Karpas-422 (cell line): ENCODE measurements around the gene WFDC8. TPM values are rescaled to one million over a fixed set of nuclear protein-coding genes. Genes with fewer than 3 reads are reported as not detected.
A peak's percentile ranks its signal among the peaks of the same experiment; 100 is the strongest.

ENCODE experiments used
- DNase-seq: peaks from one replicate; pipeline ENCODE4 v3.0.0-alpha.2; 2015
- H2AFZ ChIP-seq: fragments of 200-600 bp; sonication (generic); 2 replicates; pipeline ENCODE4 v1.6.1; 2014; ENCODE audit warnings: antibody characterized with exemption, low read length, mixed read lengths
- H3K27ac ChIP-seq: fragments of 200-600 bp; sonication (generic); 2 replicates; pipeline ENCODE4 v1.5.1; 2014; ENCODE audit warnings: mild to moderate bottlenecking, low read length, moderate library complexity
- H3K27me3 ChIP-seq: fragments of 200-600 bp; sonication (generic); 2 replicates; pipeline ENCODE4 v1.6.1; 2014; ENCODE audit warnings: low read length, mixed read lengths
- H3K36me3 ChIP-seq: fragments of 200-600 bp; sonication (generic); 2 replicates; pipeline ENCODE4 v1.6.1; 2014; ENCODE audit warnings: low read length, mixed read lengths; ENCODE audit not compliant: insufficient read depth
- H3K4me1 ChIP-seq: fragments of 200-600 bp; sonication (generic); 2 replicates; pipeline ENCODE4 v1.6.1; 2014; ENCODE audit warnings: mild to moderate bottlenecking, low read length, mixed read lengths
- H3K4me2 ChIP-seq: fragments of 200-600 bp; sonication (generic); 2 replicates; pipeline ENCODE4 v1.6.1; 2014; ENCODE audit warnings: low read length, low read depth, mild to moderate bottlenecking; ENCODE audit not compliant: poor library complexity, severe bottlenecking
- H3K4me3 ChIP-seq: fragments of 200-600 bp; sonication (generic); 2 replicates; pipeline ENCODE4 v1.5.1; 2014; ENCODE audit warnings: mild to moderate bottlenecking, antibody characterized with exemption, low read length, mixed read lengths
- H3K79me2 ChIP-seq: fragments of 200-600 bp; sonication (generic); 2 replicates; pipeline ENCODE4 v1.6.1; 2014; ENCODE audit warnings: mild to moderate bottlenecking, low read length, mixed read lengths
- H3K9ac ChIP-seq: fragments of 200-600 bp; sonication (generic); 2 replicates; pipeline ENCODE4 v1.6.0; 2014; ENCODE audit warnings: low read length
- H3K9me2 ChIP-seq: fragments of 200-600 bp; sonication (generic), shearing (Covaris generic); replicated peaks from 2 replicates; pipeline ENCODE4 v1.6.0; 2014; ENCODE audit warnings: mild to moderate bottlenecking, low read length, moderate library complexity; ENCODE audit not compliant: insufficient read depth
- H3K9me3 ChIP-seq: fragments of 300-700, 200-600 bp; sonication (generic); 2 replicates; pipeline ENCODE4 v1.6.1; 2014; ENCODE audit warnings: low read length, mixed read lengths
- H4K20me1 ChIP-seq: fragments of 200-600 bp; sonication (generic); 2 replicates; pipeline ENCODE4 v1.6.1; 2014; ENCODE audit warnings: mild to moderate bottlenecking, antibody characterized with exemption, low read length, low read depth; ENCODE audit not compliant: insufficient read depth
- total RNA-seq: library from RNA; depleted of rRNA; stranded (reverse); fragments of >200 nt; shearing (Covaris generic); gene quantifications from 2 replicates; pipeline ENCODE4 v1.2.3, GENCODE V29; 2014; ENCODE audit warnings: low replicate concordance

Gene WFDC8
- total RNA-seq, 1 experiment from 2014 or later: not detected

GRCh38 chr20:45545754-45546453 lies 33.2 kb downstream of the WFDC8 start:
- no peak overlapping the region for H3K27ac ChIP-seq
- peak; percentile 56 for DNase-seq
- H4K20me1 ChIP-seq: no peaks in the 10 kb centered on the region
- H3K36me3 ChIP-seq: no peaks in the 10 kb centered on the region
- H3K27me3 ChIP-seq: no peaks in the 10 kb centered on the region
- H3K79me2 ChIP-seq: no peaks in the 10 kb centered on the region
- no peak overlapping the region for H3K4me2 ChIP-seq
- H3K9ac ChIP-seq: no peak overlapping the region
- H3K9me2 ChIP-seq: no peaks in the 10 kb centered on the region
- no peak overlapping the region for H3K4me3 ChIP-seq
- H3K9me3 ChIP-seq: no peaks in the 10 kb centered on the region; the same call in 1 of the 2 replicates
- H3K4me1 ChIP-seq: no peaks in the 10 kb centered on the region
- no peak overlapping the region for H2AFZ ChIP-seq

GRCh38 chr20:45545351-45545750 lies 33.7 kb downstream of the WFDC8 start:
- Histone ChIP-seq H3K27ac (no peak overlapping the region), H3K9me2 (no peaks in the 10 kb centered on the region), H3K4me3 (no peak overlapping the region), H4K20me1 (no peaks in the 10 kb centered on the region), H2AFZ (no peak overlapping the region), H3K4me2 (no peak overlapping the region), H3K9ac (no peak overlapping the region), H3K36me3 (no peaks in the 10 kb centered on the region), H3K4me1 (no peaks in the 10 kb centered on the region), H3K9me3 (no peaks in the 10 kb centered on the region), H3K79me2 (no peaks in the 10 kb centered on the region), H3K27me3 (no peaks in the 10 kb centered on the region)
- no peak for DNase-seq

- Histone ChIP-seq H3K4me1 (no peaks in the 10 kb centered on the region), H3K27me3 (no peaks in the 10 kb centered on the region), H3K9me3 (no peaks in the 10 kb centered on the region), H3K4me2 (no peak within 1 kb of the TSS), H3K9me2 (no peaks in the 10 kb centered on the region), H3K4me3 (no peak within 1 kb of the TSS), H3K36me3 (no peaks in the 10 kb centered on the region), H4K20me1 (no peaks in the 10 kb centered on the region), H3K27ac (no peak within 1 kb of the TSS), H3K9ac (no peak within 1 kb of the TSS), H3K79me2 (no peaks in the 10 kb centered on the region), H2AFZ (no peak within 1 kb of the TSS)
- no peak for DNase-seq
These were observed 39.7 kb downstream of the WFDC8 start, which contains the start of gene WFDC6 for GRCh38 chr20:45539382-45539781. Gene WFDC6, minus strand, starts transcription at chr20:45539482. Its CDS starts 75 bp downstream, at chr20:45539407.

- Histone ChIP-seq H3K9me3 (no peaks in the 10 kb centered on the region), H3K79me2 (no peaks in the 10 kb centered on the region), H2AFZ (no peak overlapping the region), H3K27ac (no peak overlapping the region), H3K9ac (no peak overlapping the region), H3K9me2 (no peaks in the 10 kb centered on the region), H3K27me3 (no peaks in the 10 kb centered on the region), H3K4me1 (no peaks in the 10 kb centered on the region), H3K4me2 (no peak overlapping the region), H3K4me3 (no peak overlapping the region), H4K20me1 (no peaks in the 10 kb centered on the region), H3K36me3 (no peaks in the 10 kb centered on the region)
- DNase-seq: peak; percentile 43
These were observed 40.8 kb downstream of the WFDC8 start for GRCh38 chr20:45538209-45538799.

DNA sequence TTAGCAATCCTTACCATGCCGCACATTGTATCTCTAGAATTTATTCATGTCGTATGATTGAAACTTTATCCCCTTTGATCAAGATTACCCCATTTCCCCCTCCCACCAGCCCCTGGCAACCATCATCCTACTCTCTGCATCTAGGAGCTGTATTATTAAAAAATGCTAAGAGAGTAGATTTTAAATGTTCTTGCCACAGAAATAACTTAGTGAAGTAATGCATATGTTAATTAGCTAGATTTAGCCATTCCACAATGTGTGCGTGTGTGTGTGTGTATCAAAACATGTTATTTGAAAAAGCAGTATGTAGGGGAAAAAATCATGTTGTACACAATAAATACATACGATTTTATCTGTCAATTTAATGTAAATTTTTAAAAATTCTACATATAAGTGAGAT lies 51.8 kb downstream of the WFDC8 start:
- Histone ChIP-seq H3K27ac (no peak overlapping the region), H3K4me1 (no peaks in the 10 kb centered on the region), H3K4me3 (no peak overlapping the region), H3K4me2 (no peak overlapping the region), H3K27me3 (no peaks in the 10 kb centered on the region), H3K9me3 (no peaks in the 10 kb centered on the region), H3K79me2 (no peaks in the 10 kb centered on the region), H3K9me2 (no peaks in the 10 kb centered on the region), H3K36me3 (no peaks in the 10 kb centered on the region), H2AFZ (no peak overlapping the region), H4K20me1 (no peaks in the 10 kb centered on the region), H3K9ac (no peak overlapping the region)
- no peak for DNase-seq

DNA sequence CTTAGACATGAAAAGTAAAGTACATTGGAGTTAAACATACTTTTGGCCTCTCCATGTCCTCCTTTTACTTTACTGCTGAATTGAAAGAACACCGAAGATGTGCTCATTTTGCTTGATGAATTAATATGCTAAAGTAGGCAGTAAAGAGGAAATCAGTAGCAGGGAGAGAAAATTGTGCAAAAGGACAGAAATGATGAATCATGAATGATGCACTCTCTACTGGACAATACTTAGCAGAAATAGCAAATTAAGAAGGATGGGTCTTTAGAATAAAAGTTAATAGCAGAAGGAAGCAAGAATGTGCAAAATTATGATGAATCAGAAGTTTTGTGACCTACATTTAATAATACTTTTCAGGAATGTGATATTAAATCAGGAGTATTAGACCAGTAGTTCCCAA lies 55.3 kb downstream of the WFDC8 start:
- Histone ChIP-seq H3K9me2 (no peaks in the 10 kb centered on the region), H4K20me1 (no peaks in the 10 kb centered on the region), H3K9ac (no peak overlapping the region), H3K9me3 (no peaks in the 10 kb centered on the region), H3K4me3 (no peak overlapping the region), H3K36me3 (no peaks in the 10 kb centered on the region), H2AFZ (no peak overlapping the region), H3K27ac (no peak overlapping the region), H3K4me2 (no peak overlapping the region), H3K27me3 (no peaks in the 10 kb centered on the region), H3K4me1 (no peaks in the 10 kb centered on the region), H3K79me2 (no peaks in the 10 kb centered on the region)
- no peak for DNase-seq

- Histone ChIP-seq H3K27ac (no peak overlapping the region), H3K79me2 (no peaks in the 10 kb centered on the region), H2AFZ (no peak overlapping the region), H3K27me3 (no peaks in the 10 kb centered on the region), H3K4me3 (no peak overlapping the region), H4K20me1 (no peaks in the 10 kb centered on the region), H3K9me2 (no peaks in the 10 kb centered on the region), H3K36me3 (no peaks in the 10 kb centered on the region), H3K4me1 (no peaks in the 10 kb centered on the region), H3K4me2 (no peak overlapping the region), H3K9ac (no peak overlapping the region), H3K9me3 (no peaks in the 10 kb centered on the region)
- DNase-seq: no peak
These were observed 60.8 kb downstream of the WFDC8 start for GRCh38 chr20:45518282-45518681.

- Histone ChIP-seq H3K4me3 (no peak within 1 kb of the TSS), H3K36me3 (no peaks in the 10 kb centered on the region), H4K20me1 (no peaks in the 10 kb centered on the region), H3K27ac (no peak within 1 kb of the TSS), H3K27me3 (no peaks in the 10 kb centered on the region), H3K79me2 (no peaks in the 10 kb centered on the region), H3K4me2 (no peak within 1 kb of the TSS), H3K4me1 (no peaks in the 10 kb centered on the region), H3K9me2 (no peaks in the 10 kb centered on the region), H3K9ac (no peak within 1 kb of the TSS), H2AFZ (no peak within 1 kb of the TSS), H3K9me3 (no peaks in the 10 kb centered on the region)
- no peak for DNase-seq
These were observed 63.8 kb downstream of the WFDC8 start, which contains the start of gene SPINT3 for GRCh38 chr20:45515147-45515913. Gene SPINT3, minus strand, starts transcription at chr20:45515622. Its CDS starts 14 bp downstream, at chr20:45515608.
